LoVo (cell line): ENCODE data around the gene DLGAP1.
"Not testable (repeated sequence)": the region's sequence is repeated elsewhere in the genome, so short reads cannot be mapped to it uniquely, and the experiment has no call there.

ENCODE experiments used
- DNase-seq: peaks from one replicate; pipeline ENCODE4 v3.0.0-alpha.2; 2016; ENCODE audit warnings: low spot score

DLGAP1 gene

GRCh38 chr18:3715231-3716080 is 739.7 kb downstream of the DLGAP1 start:
- DNase-seq: no peak

GRCh38 chr18:3713708-3714107 is 741.4 kb downstream of the DLGAP1 start:
- no peak for DNase-seq

DNA sequence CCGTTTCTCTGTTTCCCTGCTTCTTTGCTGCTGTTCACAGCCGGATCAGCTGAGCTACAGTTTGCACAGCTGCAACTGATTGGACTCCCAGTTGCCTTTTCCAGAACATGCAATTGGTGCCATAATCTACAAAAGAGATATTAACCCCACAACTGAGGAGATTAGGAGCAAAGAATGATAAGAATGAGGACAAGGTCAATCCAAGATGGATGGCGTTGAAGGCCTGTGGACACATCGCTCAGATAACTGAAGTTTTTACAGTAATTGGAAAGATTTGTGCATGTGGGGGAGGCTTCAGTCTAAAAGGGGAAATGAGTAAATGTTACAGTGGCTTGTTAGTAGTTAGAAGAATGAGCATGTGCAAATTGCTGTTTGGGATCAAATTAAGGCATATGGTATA is 741.9 kb downstream of the DLGAP1 start:
- no peak for DNase-seq

DNA sequence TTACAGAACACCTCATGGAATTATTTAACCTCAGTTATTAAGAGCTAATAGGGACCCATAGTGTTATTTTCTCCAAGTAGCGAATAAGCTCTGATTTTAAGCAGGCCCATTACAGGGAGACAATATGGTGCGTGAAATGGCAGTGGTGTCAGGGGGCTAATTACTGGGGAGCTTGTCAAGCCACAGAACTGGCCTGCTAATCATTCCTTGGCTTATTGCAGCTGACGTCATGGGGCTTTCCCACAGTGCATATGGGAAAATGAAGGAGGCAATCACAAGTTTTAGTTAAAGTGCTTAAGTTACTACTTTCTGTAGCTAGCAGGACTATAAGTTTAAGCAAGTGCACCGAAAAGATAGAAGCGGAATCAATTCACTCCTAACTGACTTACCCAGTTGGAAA is 742.6 kb downstream of the DLGAP1 start:
- DNase-seq: no peak

DNA sequence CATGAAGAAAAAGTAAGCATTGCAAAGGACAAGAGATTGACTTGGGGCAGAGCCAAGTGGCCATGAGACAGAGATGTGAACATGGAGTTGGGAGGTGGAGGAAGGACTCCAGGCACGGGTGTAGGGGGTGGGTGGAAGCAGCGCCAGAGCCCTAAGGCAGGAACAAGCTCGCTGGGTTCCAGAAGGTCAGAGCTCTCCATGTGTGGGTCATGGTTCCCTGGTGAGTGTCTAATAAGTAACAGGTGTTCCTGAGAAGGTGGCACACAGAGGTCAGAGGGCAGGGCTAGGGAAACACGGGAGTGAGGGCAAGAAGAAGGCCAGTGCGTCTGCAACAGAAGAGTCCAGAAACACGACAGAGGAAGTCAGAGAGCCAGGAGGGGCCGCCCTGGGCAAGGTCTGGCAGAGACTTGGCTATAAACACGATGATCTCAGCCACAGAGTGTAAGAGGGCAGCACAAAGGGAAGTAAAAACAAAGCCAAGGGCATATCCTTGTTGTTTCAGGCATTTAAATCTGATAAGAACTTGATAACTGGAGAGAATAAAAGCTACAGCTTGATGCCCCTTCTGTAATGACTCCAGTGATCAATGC is 744.3 kb downstream of the DLGAP1 start:
- peak; percentile 73 for DNase-seq

- DNase-seq: no peak
Measured at GRCh38 chr18:3709205-3709604, 745.9 kb downstream of the DLGAP1 start.

DNA sequence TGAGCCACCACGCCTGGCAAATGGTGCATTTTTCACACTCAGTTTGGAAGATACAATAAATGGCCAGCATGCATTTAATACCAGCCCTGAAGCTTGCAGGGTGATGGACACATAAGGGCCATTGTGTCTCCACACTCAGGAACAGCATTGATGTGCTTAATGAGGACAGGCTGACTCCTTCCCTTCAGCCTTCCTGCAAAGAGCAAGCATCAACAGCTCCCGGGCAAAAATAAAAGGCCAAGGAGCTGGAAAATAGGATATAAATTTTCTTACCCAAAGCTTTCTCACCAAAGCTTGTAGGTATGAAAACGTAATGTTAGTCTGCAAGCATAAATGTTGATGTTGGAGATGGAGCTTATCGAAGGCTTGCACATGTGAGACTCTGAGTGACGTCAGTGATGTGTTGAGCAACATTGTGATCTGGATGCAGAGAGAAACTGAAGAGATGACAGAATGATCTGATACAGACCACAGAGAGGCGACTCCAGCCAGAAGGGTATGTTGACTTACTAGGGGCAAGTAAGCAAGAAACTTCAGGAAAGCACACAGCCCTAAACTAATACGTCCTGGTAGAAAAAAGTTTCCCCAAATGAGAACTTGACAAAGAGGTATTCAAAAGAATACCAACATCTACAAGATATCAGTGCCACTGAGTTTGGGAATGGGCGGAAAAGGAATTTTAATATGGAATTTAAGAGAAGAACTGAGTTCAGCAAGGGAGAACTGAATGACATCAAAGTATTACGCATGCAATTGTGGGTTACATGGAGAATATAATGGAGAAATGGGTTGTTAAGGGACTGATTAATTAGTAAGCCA is 748.6 kb downstream of the DLGAP1 start:
- DNase-seq: no peak

DNA sequence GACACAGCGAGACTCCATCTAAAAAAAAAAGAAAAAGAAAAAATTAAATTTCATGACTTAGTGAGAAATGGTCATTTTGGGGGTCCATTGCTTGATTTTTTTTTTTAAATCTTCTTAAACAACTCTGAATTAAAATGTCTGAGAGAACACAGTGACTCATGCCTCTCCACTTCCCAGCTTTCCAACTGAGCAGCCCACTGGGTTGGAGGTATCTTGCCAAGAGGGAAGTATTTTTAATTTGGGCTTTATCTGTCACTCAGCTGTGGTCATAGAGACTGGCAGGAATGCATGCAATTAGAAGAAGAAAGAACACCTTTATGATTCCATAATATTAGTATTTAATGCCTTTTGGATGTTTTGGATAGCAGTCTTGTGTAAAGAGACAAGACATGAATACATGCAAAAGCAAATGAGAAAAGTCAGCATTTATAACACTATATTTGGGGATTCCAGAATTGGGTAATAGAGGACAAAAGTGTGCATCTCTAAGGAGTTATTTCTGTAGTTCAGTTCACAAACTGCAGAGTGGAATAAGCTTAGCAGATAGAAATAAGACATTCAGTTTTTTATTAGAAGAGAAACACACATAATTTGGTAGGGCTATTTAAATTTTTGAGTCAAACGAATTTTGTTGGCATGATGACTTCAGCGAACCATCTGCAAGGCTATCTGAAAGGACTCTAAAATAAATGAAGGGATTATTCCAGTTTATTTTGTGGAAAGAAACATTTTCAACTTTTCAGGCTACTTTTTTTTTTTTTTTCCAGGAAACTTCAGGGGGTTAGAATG is 750.4 kb downstream of the DLGAP1 start:
- no peak for DNase-seq

GRCh38 chr18:3703732-3704176 is 751.4 kb downstream of the DLGAP1 start:
- peak; percentile 72 for DNase-seq

- not testable (repeated sequence) for DNase-seq
Measured at GRCh38 chr18:3699707-3700567, 755.2 kb downstream of the DLGAP1 start.

DNA sequence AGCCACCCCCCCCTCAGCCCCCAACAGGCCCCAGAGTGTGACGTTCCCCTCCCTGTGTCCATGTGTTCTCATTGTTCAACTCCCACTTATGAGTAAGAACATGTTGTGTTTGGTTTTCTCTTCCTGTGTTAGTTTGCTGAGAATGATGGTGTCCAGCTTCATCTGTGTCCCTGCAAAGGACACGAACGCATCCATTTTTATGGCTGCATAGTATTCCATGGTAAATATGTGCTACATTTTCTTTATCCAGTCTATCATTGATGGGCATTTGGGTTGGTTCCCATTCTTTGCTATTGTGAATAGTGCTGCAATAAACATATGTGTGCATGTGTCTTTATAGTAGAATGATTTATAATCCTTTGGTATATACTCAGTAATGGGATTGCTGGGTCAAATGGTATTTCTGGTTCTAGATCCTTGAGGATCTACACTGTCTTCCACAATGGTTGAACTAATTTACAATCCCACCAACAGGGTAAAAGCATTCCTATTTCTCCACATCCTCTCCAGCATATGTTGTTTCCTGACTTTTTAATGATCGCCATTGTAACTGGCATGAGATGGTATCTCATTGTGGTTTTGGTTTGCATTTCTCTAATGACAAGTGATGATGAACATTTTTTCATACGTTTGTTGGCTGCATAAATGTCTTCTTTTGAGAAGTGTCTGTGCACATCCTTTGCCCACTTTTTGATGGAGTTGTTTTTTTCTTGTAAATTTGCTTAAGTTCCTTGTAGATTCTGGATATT is 760.9 kb downstream of the DLGAP1 start:
- DNase-seq: not testable (repeated sequence)

DNA sequence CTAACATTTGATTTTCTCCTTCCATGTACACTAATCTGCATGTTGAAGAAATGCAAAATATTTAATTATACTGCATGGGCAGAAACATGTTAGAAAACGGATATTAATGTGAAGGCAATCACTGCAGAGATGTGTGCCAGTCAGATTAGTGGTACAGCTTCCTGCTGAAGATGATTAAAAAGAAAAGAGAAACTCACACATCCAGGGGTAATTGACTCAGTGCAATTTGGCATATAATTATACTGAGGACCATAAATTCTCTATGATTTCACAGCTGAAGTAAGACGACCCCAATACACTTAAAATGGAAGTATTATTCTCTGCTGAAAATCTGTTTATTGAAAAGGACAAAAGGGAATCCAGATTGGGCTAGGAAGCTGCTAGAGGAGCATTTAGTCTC is 761.7 kb downstream of the DLGAP1 start:
- no peak for DNase-seq

GRCh38 chr18:3692691-3693090 is 762.4 kb downstream of the DLGAP1 start:
- DNase-seq: no peak

DNA sequence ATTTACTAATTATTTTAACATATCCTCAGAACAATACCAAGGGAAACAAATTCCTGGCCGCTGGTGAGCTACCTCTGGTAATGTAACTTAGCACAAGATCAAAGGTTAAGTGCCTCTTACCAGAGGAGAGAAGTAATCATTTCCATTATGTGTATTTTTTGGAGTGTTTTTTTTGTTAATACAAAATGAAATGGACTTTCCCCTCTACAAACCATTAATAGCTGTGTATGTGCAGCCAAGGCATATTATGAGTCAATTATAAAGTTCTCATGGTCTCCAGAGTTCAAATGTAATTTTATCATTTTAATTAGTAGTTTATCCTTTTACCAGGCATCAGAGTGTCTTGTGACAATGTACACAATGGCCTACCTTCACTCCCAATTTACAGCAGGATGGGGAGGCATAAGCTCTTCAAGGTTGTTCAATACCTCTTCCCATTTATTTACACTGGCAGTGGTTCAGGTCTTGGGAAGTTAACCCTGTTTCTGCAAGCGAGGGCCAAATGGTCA is 762.9 kb downstream of the DLGAP1 start:
- DNase-seq: peak; percentile 7

DNA sequence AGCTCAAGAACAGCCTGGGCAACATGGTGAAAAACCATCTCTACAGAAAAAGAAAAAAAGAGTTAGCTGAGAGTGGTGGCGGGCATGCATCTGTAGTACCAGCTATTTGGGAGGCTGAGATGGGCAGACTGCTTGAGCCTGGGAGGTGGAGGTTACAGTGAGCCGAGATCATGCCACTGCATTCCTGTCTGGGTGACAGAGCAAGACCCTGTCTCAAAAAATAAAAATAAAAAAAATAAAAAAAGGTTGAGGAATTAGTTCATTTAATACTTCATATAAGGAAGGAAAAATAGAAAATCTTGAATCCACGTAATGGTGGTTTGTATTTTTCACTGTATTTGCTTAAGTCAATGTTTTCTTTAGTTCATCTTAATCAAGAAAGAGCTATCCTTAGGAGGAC is 763.4 kb downstream of the DLGAP1 start:
- DNase-seq: no peak

- no peak for DNase-seq
Measured at GRCh38 chr18:3690764-3691066, 764.4 kb downstream of the DLGAP1 start.

DNA sequence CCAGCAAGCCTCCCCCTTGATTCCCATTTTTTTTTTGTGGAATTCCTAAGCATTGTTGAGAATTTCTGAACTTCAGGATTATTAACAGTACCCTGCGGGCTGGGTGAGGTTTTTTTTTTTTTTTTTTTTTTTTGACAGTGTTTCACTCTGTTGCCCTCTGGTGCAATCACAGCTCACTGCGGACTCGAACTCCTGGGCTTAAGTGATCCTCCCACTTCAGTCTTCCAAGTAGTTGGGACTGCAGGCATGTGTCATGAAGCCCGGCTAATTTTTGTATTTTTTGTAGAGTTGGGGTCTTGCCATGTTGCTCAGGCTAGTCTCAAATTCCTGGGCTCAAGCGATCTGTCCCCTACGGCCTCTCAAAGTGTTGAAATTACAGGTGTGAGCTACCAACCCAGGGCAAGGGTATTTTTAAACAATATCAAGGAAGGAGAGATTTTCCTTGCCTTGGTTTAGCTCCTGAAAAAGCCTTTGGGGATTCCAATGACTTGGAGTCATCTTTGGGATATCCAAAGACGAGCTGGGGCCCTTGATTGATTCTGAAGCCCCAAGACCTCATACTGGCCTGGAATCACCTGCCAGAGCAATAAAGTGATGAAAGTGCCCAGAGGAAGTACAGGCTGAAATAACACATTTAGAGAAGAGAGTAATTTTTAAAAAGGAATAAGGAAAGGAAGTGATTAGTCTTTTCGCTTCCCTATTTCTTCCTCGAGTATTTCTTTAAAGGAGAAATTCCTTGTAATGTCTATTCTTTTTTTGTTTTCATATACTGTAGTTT is 764.9 kb downstream of the DLGAP1 start:
- DNase-seq: no peak

GRCh38 chr18:3689091-3689490 is 766.0 kb downstream of the DLGAP1 start:
- DNase-seq: no peak

GRCh38 chr18:3688690-3689089 is 766.4 kb downstream of the DLGAP1 start:
- DNase-seq: no peak
